Mesenchymal stem cell (in vitro differentiated cells and primary cell): ENCODE results near the gene CCDC78.

ENCODE experiments used
- DNase-seq: peaks from one replicate; pipeline ENCODE4 v3.0.0-alpha.2; 2013
- H2AFZ ChIP-seq: one replicate; pipeline ENCODE4 v1.6.1; 2013; ENCODE audit warnings: low read depth, mild to moderate bottlenecking, control low read depth, inconsistent platforms, low read length, moderate library complexity
- H2AK5ac ChIP-seq: 2 replicates; pipeline ENCODE4 v1.6.1; 2013; ENCODE audit warnings: low read length, moderate library complexity, mild to moderate bottlenecking, inconsistent platforms; ENCODE audit not compliant: severe bottlenecking
- H2BK120ac ChIP-seq: one replicate; pipeline ENCODE4 v1.6.1; 2013; ENCODE audit warnings: low read depth, mild to moderate bottlenecking, inconsistent platforms, low read length, moderate library complexity
- H2BK12ac ChIP-seq, 2 experiments: one replicate each; pipeline ENCODE4 v1.6.1; 2013; ENCODE audit warnings: inconsistent platforms in 2 of 2, low read length in 2 of 2, mild to moderate bottlenecking in 2 of 2, moderate library complexity in 2 of 2, control low read depth in 1 of 2
- H2BK15ac ChIP-seq: one replicate; pipeline ENCODE4 v1.6.1; 2013; ENCODE audit warnings: mild to moderate bottlenecking, low read depth, inconsistent platforms; ENCODE audit not compliant: poor library complexity, severe bottlenecking
- H2BK5ac ChIP-seq: 2 replicates; pipeline ENCODE4 v1.6.1; 2013; ENCODE audit warnings: low read depth, mild to moderate bottlenecking, low read length, control low read depth, inconsistent platforms; ENCODE audit not compliant: poor library complexity, severe bottlenecking
- H3K14ac ChIP-seq, 2 experiments: one replicate each; pipeline ENCODE4 v1.6.1; 2013; ENCODE audit warnings: inconsistent platforms in 2 of 2, low read length in 2 of 2, control low read depth in 1 of 2, mild to moderate bottlenecking in 1 of 2, moderate library complexity in 1 of 2
- H3K18ac ChIP-seq, 2 experiments: one replicate each; pipeline ENCODE4 v1.6.1; 2013; ENCODE audit warnings: inconsistent platforms in 2 of 2, low read length in 2 of 2, control low read depth in 1 of 2, low read depth in 1 of 2, mild to moderate bottlenecking in 1 of 2
- H3K23ac ChIP-seq, 2 experiments: one replicate each; pipeline ENCODE4 v1.6.1; 2013; ENCODE audit warnings: inconsistent platforms in 2 of 2, low read length in 2 of 2, mild to moderate bottlenecking in 2 of 2, moderate library complexity in 2 of 2, control low read depth in 1 of 2
- H3K27ac ChIP-seq: 2 replicates; pipeline ENCODE4 v1.5.1; 2013; ENCODE audit warnings: mild to moderate bottlenecking, moderate library complexity, low read length, control low read depth, inconsistent platforms; ENCODE audit not compliant: poor library complexity, severe bottlenecking
- H3K27me3 ChIP-seq, 2 experiments: 2 replicates each; pipeline versions ENCODE4 v1.6.1 to v1.7.0; 2013; ENCODE audit warnings: low read length in 2 of 2, mild to moderate bottlenecking in 2 of 2, moderate library complexity in 2 of 2, control low read depth in 1 of 2, inconsistent platforms in 1 of 2; ENCODE audit not compliant: control insufficient read depth in 1 of 2, insufficient read depth in 1 of 2
- H3K36me3 ChIP-seq, 2 experiments: 2 replicates each; pipeline versions ENCODE4 v1.6.1 to v1.7.0; 2013; ENCODE audit warnings: low read length in 2 of 2, control low read depth in 1 of 2, inconsistent platforms in 1 of 2, low read depth in 1 of 2, mild to moderate bottlenecking in 1 of 2; ENCODE audit not compliant: insufficient read depth in 2 of 2, control insufficient read depth in 1 of 2
- H3K4ac ChIP-seq, 2 experiments: one replicate each; pipeline ENCODE4 v1.6.1; 2013; ENCODE audit warnings: inconsistent platforms in 2 of 2, low read length in 2 of 2, mild to moderate bottlenecking in 2 of 2, moderate library complexity in 2 of 2, control low read depth in 1 of 2, low read depth in 1 of 2
- H3K4me1 ChIP-seq: 2 replicates; pipeline ENCODE4 v1.6.1; 2013; ENCODE audit warnings: low read depth, low read length, control low read depth; ENCODE audit not compliant: control insufficient read depth, insufficient read depth
- H3K4me2 ChIP-seq: 2 replicates; pipeline ENCODE4 v1.6.1; 2013; ENCODE audit warnings: low read length, mild to moderate bottlenecking, inconsistent platforms; ENCODE audit not compliant: poor library complexity, severe bottlenecking
- H3K4me3 ChIP-seq, 2 experiments: 2 replicates each; pipeline versions ENCODE4 v1.5.1 to v1.7.0; 2013; ENCODE audit warnings: low read length in 2 of 2, mild to moderate bottlenecking in 2 of 2, control low read depth in 1 of 2, low read depth in 1 of 2; ENCODE audit not compliant: insufficient read depth in 1 of 2
- H3K79me1 ChIP-seq: replicated peaks from 2 replicates; pipeline ENCODE4 v1.6.1; 2013; ENCODE audit warnings: mild to moderate bottlenecking, control low read depth, low read length, inconsistent platforms; ENCODE audit not compliant: poor library complexity, severe bottlenecking
- H3K9ac ChIP-seq: 2 replicates; pipeline ENCODE4 v1.7.0; 2013; ENCODE audit warnings: mild to moderate bottlenecking, low read length, moderate library complexity
- H3K9me3 ChIP-seq: 2 replicates; pipeline ENCODE4 v1.7.0; 2013; ENCODE audit warnings: mild to moderate bottlenecking, low read length; ENCODE audit not compliant: control insufficient read depth
- H4K8ac ChIP-seq: one replicate; pipeline ENCODE4 v1.6.1; 2013; ENCODE audit warnings: inconsistent platforms, mild to moderate bottlenecking, low read length, moderate library complexity
- H4K91ac ChIP-seq: one replicate; pipeline ENCODE4 v1.6.1; 2013; ENCODE audit warnings: mild to moderate bottlenecking, low read length, inconsistent platforms
- WGBS: methylation state at CpG from one replicate; pipeline ENCODE4 v1.1.7; 2013; ENCODE audit warnings: mixed read lengths; 5-methylcytosine and 5-hydroxymethylcytosine counted together

CCDC78 gene

GRCh38 chr16:772959-773358, 46.7 kb upstream of the CCDC78 start:
- no peak overlapping the region for H2BK5ac ChIP-seq
- no peak for DNase-seq
- no peaks in the 10 kb centered on the region for H3K79me1 ChIP-seq
- H2BK12ac ChIP-seq: no peak overlapping the region
- H4K91ac ChIP-seq: no peak overlapping the region
- no peak overlapping the region for H3K14ac ChIP-seq
- 96% methylated on average over 18 of the region's 18 CpGs for WGBS
- no peak overlapping the region for H4K8ac ChIP-seq
- no peaks in the 10 kb centered on the region for H3K36me3 ChIP-seq
- H2AFZ ChIP-seq: no peak overlapping the region
- H3K9ac ChIP-seq: no peak overlapping the region
- no peaks in the 10 kb centered on the region for H3K9me3 ChIP-seq
- peaks cover 0 to 28% of the 10 kb centered on the region in 2 experiments for H3K27me3 ChIP-seq
- H3K4me1 ChIP-seq: peaks cover 18% of the 10 kb centered on the region
- H2AK5ac ChIP-seq: no peak overlapping the region
- H3K4me3 ChIP-seq: no peak overlapping the region
- no peak overlapping the region for H3K18ac ChIP-seq
- no peak overlapping the region for H2BK120ac ChIP-seq
- no peak overlapping the region for H3K23ac ChIP-seq
- H3K4me2 ChIP-seq: no peak overlapping the region
- no peak overlapping the region for H3K27ac ChIP-seq
- no peak overlapping the region for H2BK15ac ChIP-seq
- H3K4ac ChIP-seq: no peak overlapping the region

GRCh38 chr16:770411-770810, 44.2 kb upstream of the CCDC78 start:
- no peak overlapping the region for H4K91ac ChIP-seq
- H3K4ac ChIP-seq: no peak overlapping the region
- no peaks in the 10 kb centered on the region for H3K36me3 ChIP-seq
- no peak overlapping the region for H2AK5ac ChIP-seq
- H2BK5ac ChIP-seq: no peak overlapping the region
- WGBS: 100% methylated on average over 5 of the region's 13 CpGs
- peaks cover 17% of the 10 kb centered on the region for H3K4me1 ChIP-seq
- H2AFZ ChIP-seq: no peak overlapping the region
- H3K23ac ChIP-seq: no peak overlapping the region
- DNase-seq: no peak
- no peak overlapping the region for H2BK12ac ChIP-seq
- H3K18ac ChIP-seq: no peak overlapping the region
- H3K27ac ChIP-seq: no peak overlapping the region
- no peak overlapping the region for H3K4me3 ChIP-seq
- H2BK15ac ChIP-seq: no peak overlapping the region
- H2BK120ac ChIP-seq: no peak overlapping the region
- no peaks in the 10 kb centered on the region for H3K9me3 ChIP-seq
- H4K8ac ChIP-seq: no peak overlapping the region
- H3K14ac ChIP-seq: no peak overlapping the region
- no peak overlapping the region for H3K9ac ChIP-seq
- H3K27me3 ChIP-seq: peaks cover 0 to 21% of the 10 kb centered on the region in 2 experiments
- no peak overlapping the region for H3K4me2 ChIP-seq
- H3K79me1 ChIP-seq: no peaks in the 10 kb centered on the region

- Histone ChIP-seq H3K9me3 (no peaks in the 10 kb centered on the region), H4K91ac (no peak overlapping the region), H2BK5ac (no peak overlapping the region), H3K4ac (no peak overlapping the region), H2AK5ac (no peak overlapping the region), H3K4me2 (no peak overlapping the region), H2BK15ac (no peak overlapping the region), H3K18ac (no peak overlapping the region), H3K27me3 (peaks cover 0 to 19% of the 10 kb centered on the region in 2 experiments), H2BK120ac (no peak overlapping the region), H3K4me1 (peaks cover 16% of the 10 kb centered on the region), H3K27ac (no peak overlapping the region), H3K36me3 (no peaks in the 10 kb centered on the region), H3K79me1 (no peaks in the 10 kb centered on the region), H2AFZ (no peak overlapping the region), H3K4me3 (no peak overlapping the region), H3K23ac (no peak overlapping the region), H4K8ac (no peak overlapping the region), H2BK12ac (no peak overlapping the region), H3K9ac (no peak overlapping the region), H3K14ac (no peak overlapping the region)
- no peak for DNase-seq
- WGBS: 86% methylated on average over 16 of the region's 19 CpGs
Observed at GRCh38 chr16:769934-770333, 43.7 kb upstream of the CCDC78 start.

GRCh38 chr16:769184-769784, 43.0 kb upstream of the CCDC78 start:
- H2BK5ac ChIP-seq: no peak overlapping the region
- no peak overlapping the region for H3K4me3 ChIP-seq
- peak overlapping the region; percentile 55 for H4K91ac ChIP-seq
- no peak overlapping the region for H3K9ac ChIP-seq
- H3K18ac ChIP-seq: no peak overlapping the region
- no peak overlapping the region for H3K14ac ChIP-seq
- H3K4me1 ChIP-seq: peaks cover 11% of the 10 kb centered on the region
- H2BK15ac ChIP-seq: no peak overlapping the region
- H3K9me3 ChIP-seq: no peaks in the 10 kb centered on the region
- no peaks in the 10 kb centered on the region for H3K79me1 ChIP-seq
- H3K36me3 ChIP-seq: no peaks in the 10 kb centered on the region
- H3K27ac ChIP-seq: no peak overlapping the region
- no peak overlapping the region for H3K23ac ChIP-seq
- no peak for DNase-seq
- 80% methylated on average over 14 of the region's 20 CpGs for WGBS
- H2BK12ac ChIP-seq: no peak overlapping the region
- no peak overlapping the region for H2BK120ac ChIP-seq
- peaks cover 0 to 19% of the 10 kb centered on the region in 2 experiments for H3K27me3 ChIP-seq
- H4K8ac ChIP-seq: no peak overlapping the region
- H3K4me2 ChIP-seq: no peak overlapping the region
- no peak overlapping the region for H3K4ac ChIP-seq
- H2AFZ ChIP-seq: no peak overlapping the region
- no peak overlapping the region for H2AK5ac ChIP-seq
